Smooth muscle cell (in vitro differentiated cells): ENCODE data around the gene SPTSSA. TPM values are rescaled to one million over a fixed set of nuclear protein-coding genes. Genes with fewer than 3 reads are reported as not detected.

Experiments
- DNase-seq: peaks from one replicate; lab custom pipeline; 2025; ENCODE audit not compliant: unreplicated experiment; lab: John Stamatoyannopoulos, UW
- H2AFZ ChIP-seq: fragments of 200-600 bp; sonication (generic); 2 replicates; pipeline ENCODE4 v1.6.0; 2016; ENCODE audit warnings: antibody characterized with exemption, low read depth, mild to moderate bottlenecking
- H3F3A ChIP-seq: fragments of 200-600 bp; sonication (generic); 2 replicates; pipeline ENCODE4 v1.6.0; 2017; ENCODE audit warnings: antibody characterized with exemption, low read depth
- H3K27ac ChIP-seq: fragments of 200-600 bp; sonication (generic); 2 replicates; pipeline ENCODE4 v1.5.1; 2016; ENCODE audit warnings: low read depth, mild to moderate bottlenecking
- H3K27me3 ChIP-seq: fragments of 200-600 bp; sonication (generic); 2 replicates; pipeline ENCODE4 v1.6.1; 2016; ENCODE audit warnings: low read depth, mild to moderate bottlenecking
- H3K36me3 ChIP-seq: fragments of 200-600 bp; sonication (generic); 2 replicates; pipeline ENCODE4 v1.5.1; 2016; ENCODE audit warnings: low read depth
- H3K4me1 ChIP-seq: fragments of 200-600 bp; sonication (generic); 2 replicates; pipeline ENCODE4 v1.5.1; 2016; ENCODE audit warnings: low read depth
- H3K4me2 ChIP-seq: fragments of 200-600 bp; sonication (generic); 2 replicates; pipeline ENCODE4 v1.6.0; 2016; ENCODE audit warnings: mild to moderate bottlenecking
- H3K4me3 ChIP-seq: fragments of 200-600 bp; sonication (generic); 2 replicates; pipeline ENCODE4 v1.5.1; 2016; ENCODE audit warnings: mild to moderate bottlenecking
- H3K79me2 ChIP-seq: fragments of 200-600 bp; sonication (generic); 2 replicates; pipeline ENCODE4 v1.6.0; 2016; ENCODE audit warnings: low read depth, mild to moderate bottlenecking
- H3K9ac ChIP-seq: fragments of 200-600 bp; sonication (generic); 2 replicates; pipeline ENCODE4 v1.6.0; 2016; ENCODE audit warnings: low read depth
- H3K9me3 ChIP-seq: fragments of 200-600 bp; sonication (generic); replicated peaks from 2 replicates; pipeline ENCODE4 v1.5.1; 2016; ENCODE audit warnings: low read depth
- H4K20me1 ChIP-seq: fragments of 200-600 bp; sonication (generic); 2 replicates; pipeline ENCODE4 v1.6.0; 2016; ENCODE audit warnings: low read depth
- CTCF ChIP-seq: fragments of 200-600 bp; sonication (generic); IDR thresholded peaks from 2 replicates; pipeline ENCODE4 v1.5.1; 2017; ENCODE audit warnings: borderline replicate concordance, mild to moderate bottlenecking, antibody characterized with exemption; ENCODE audit not compliant: insufficient read depth, poor library complexity, severe bottlenecking
- WGBS: methylation state at CpG from one replicate; pipeline ENCODE4 v1.1.7; 2016; ENCODE audit warnings: low lambda C conversion rate; 5-methylcytosine and 5-hydroxymethylcytosine counted together
- polyA plus RNA-seq: library from polyadenylated mRNA; unstranded; fragments of >200 nt; fragmentation: Nextera tagmentation; extraction: Ambion mirVana; gene quantifications from 2 replicates; pipeline ENCODE4 v1.2.1, GENCODE V29; 2016
- total RNA-seq: library from RNA; depleted of rRNA; stranded (reverse); fragments of >200 nt; gene quantifications from 2 replicates; pipeline ENCODE4 v1.2.3, GENCODE V29; 2014

SPTSSA gene
- total and polyA plus RNA-seq, 2 experiments from 2014 or later: 22.8 to 23.7 TPM

DNA sequence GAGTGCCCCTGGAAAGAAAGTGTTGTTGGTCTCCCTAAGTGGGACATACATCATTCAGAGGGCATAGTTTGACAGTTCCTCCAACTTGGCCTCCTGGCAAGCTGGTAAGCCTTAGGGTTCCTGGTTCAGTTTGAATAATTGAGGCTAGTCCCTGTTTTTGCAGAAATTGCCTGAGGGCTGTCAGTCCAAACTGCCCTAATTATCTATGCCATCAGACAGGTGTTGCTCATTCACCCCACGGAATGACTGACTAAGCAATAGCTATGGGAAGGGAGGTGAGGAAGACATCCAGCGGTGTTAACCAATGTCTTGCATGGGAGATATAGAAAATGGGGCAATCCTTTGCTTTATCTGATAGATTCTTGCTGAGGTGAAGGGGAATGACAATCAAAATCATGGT, 37.6 kb downstream of the SPTSSA start:
- no peak overlapping the region for H3K9ac ChIP-seq
- TF ChIP-seq CTCF: no peak
- WGBS: 78% methylated on average over 2 of the region's 2 CpGs
- no peaks in the 10 kb centered on the region for H4K20me1 ChIP-seq
- H3K9me3 ChIP-seq: no peaks in the 10 kb centered on the region
- H3K36me3 ChIP-seq: no peaks in the 10 kb centered on the region
- no peak overlapping the region for H2AFZ ChIP-seq
- H3K4me2 ChIP-seq: no peak overlapping the region
- H3K4me3 ChIP-seq: no peak overlapping the region
- no peaks in the 10 kb centered on the region for H3F3A ChIP-seq
- no peak for DNase-seq
- H3K4me1 ChIP-seq: peaks cover 5% of the 10 kb centered on the region
- H3K27me3 ChIP-seq: no peaks in the 10 kb centered on the region
- H3K79me2 ChIP-seq: no peaks in the 10 kb centered on the region
- H3K27ac ChIP-seq: no peak overlapping the region

DNA sequence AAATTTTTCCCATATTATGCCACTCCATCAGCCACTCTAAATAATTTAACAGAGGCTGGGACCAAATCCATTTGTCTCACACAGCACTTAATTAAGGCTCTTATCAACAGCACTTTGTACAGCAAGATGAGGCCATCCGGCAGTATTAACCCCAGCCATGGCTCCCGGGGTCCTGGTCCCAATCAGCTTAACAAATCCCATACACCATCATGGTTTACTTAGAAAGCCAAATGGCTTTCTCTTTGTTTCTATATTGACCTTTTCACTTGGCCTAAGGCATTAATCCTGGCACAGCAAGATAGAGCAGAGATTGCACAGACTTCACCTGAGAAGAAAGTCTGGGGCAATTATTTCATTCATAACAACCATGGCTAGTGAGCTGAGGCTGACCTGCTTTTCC, 38.6 kb downstream of the SPTSSA start:
- H3F3A ChIP-seq: no peaks in the 10 kb centered on the region
- no peak overlapping the region for H2AFZ ChIP-seq
- H3K4me1 ChIP-seq: peaks cover 5% of the 10 kb centered on the region
- no peak for TF ChIP-seq CTCF
- 56% methylated on average over 2 of the region's 2 CpGs for WGBS
- H3K4me3 ChIP-seq: no peak overlapping the region
- H3K4me2 ChIP-seq: no peak overlapping the region
- no peak for DNase-seq
- H3K9ac ChIP-seq: no peak overlapping the region
- H3K9me3 ChIP-seq: no peaks in the 10 kb centered on the region
- H4K20me1 ChIP-seq: no peaks in the 10 kb centered on the region
- H3K27ac ChIP-seq: no peak overlapping the region
- H3K36me3 ChIP-seq: no peaks in the 10 kb centered on the region
- H3K79me2 ChIP-seq: no peaks in the 10 kb centered on the region
- no peaks in the 10 kb centered on the region for H3K27me3 ChIP-seq

GRCh38 chr14:34420547-34421150, 41.4 kb downstream of the SPTSSA start:
- H3K79me2 ChIP-seq: no peaks in the 10 kb centered on the region
- no peak overlapping the region for H3K27ac ChIP-seq
- no peaks in the 10 kb centered on the region for H3K36me3 ChIP-seq
- H3F3A ChIP-seq: no peaks in the 10 kb centered on the region
- H4K20me1 ChIP-seq: no peaks in the 10 kb centered on the region
- H2AFZ ChIP-seq: no peak overlapping the region
- no peak overlapping the region for H3K4me2 ChIP-seq
- H3K9me3 ChIP-seq: no peaks in the 10 kb centered on the region
- no peak overlapping the region for H3K9ac ChIP-seq
- no peak overlapping the region for H3K4me3 ChIP-seq
- TF ChIP-seq CTCF: no peak
- peaks cover 5% of the 10 kb centered on the region for H3K4me1 ChIP-seq
- 85% methylated on average over 6 of the region's 6 CpGs for WGBS
- no peaks in the 10 kb centered on the region for H3K27me3 ChIP-seq
- no peak for DNase-seq

DNA sequence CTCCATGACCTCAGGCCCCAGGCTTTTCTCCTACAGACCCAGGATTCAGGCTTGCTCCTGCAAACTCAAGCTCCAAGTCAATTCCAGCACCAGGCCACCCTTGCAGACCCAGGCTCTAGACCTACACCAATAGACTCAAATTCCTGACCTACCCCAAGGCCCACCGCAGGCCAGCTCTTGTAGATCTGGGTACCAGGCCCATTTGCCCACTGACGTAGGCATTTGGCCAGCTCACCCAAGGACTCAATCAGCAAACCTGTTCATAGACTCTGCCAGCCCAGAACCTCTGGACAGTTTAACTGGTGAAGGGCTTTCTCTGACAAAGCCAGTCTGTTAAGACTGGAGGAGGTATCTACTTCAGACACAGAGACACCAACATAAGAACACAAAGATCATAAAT, 52.3 kb downstream of the SPTSSA start:
- H3K9me3 ChIP-seq: no peaks in the 10 kb centered on the region
- DNase-seq: no peak
- WGBS: 92% methylated on average over 2 of the region's 2 CpGs

More for the DNA sequence above, 52.3 kb downstream of the SPTSSA start:
- no peaks in the 10 kb centered on the region for H4K20me1 ChIP-seq
- TF ChIP-seq CTCF: no peak
- H3K4me2 ChIP-seq: no peak overlapping the region
- no peak overlapping the region for H2AFZ ChIP-seq
- H3K27ac ChIP-seq: no peak overlapping the region
- H3K27me3 ChIP-seq: no peaks in the 10 kb centered on the region
- no peaks in the 10 kb centered on the region for H3K4me1 ChIP-seq
- H3F3A ChIP-seq: no peaks in the 10 kb centered on the region
- no peak overlapping the region for H3K9ac ChIP-seq
- H3K36me3 ChIP-seq: no peaks in the 10 kb centered on the region
- no peaks in the 10 kb centered on the region for H3K79me2 ChIP-seq
- no peak overlapping the region for H3K4me3 ChIP-seq
